IPS-18a (cell line): Measurements from ENCODE around the gene EXOC7.
"Not testable (repeated sequence)": the region's sequence is repeated elsewhere in the genome, so short reads cannot be mapped to it uniquely, and the experiment has no call there.

ENCODE experiments used
- H3K27ac ChIP-seq: one replicate; pipeline ENCODE4 v1.5.1; 2013; ENCODE audit warnings: low read length
- H3K27me3 ChIP-seq: one replicate; pipeline ENCODE4 v1.6.1; 2013; ENCODE audit warnings: mild to moderate bottlenecking, low read length; ENCODE audit not compliant: control insufficient read depth, insufficient read depth
- H3K36me3 ChIP-seq: one replicate; pipeline ENCODE4 v1.6.1; 2013; ENCODE audit warnings: low read depth, low read length; ENCODE audit not compliant: control insufficient read depth
- H3K4me1 ChIP-seq: one replicate; pipeline ENCODE4 v1.6.1; 2013; ENCODE audit warnings: low read depth, low read length; ENCODE audit not compliant: control insufficient read depth
- H3K4me3 ChIP-seq: one replicate; pipeline ENCODE4 v1.5.1; 2013; ENCODE audit warnings: low read length
- H3K9ac ChIP-seq: one replicate; pipeline ENCODE4 v1.6.1; 2013; ENCODE audit warnings: mild to moderate bottlenecking, low read length, moderate library complexity
- H3K9me3 ChIP-seq: one replicate; pipeline ENCODE4 v1.6.1; 2013; ENCODE audit warnings: low read depth, low read length; ENCODE audit not compliant: control insufficient read depth

The EXOC7 gene

DNA sequence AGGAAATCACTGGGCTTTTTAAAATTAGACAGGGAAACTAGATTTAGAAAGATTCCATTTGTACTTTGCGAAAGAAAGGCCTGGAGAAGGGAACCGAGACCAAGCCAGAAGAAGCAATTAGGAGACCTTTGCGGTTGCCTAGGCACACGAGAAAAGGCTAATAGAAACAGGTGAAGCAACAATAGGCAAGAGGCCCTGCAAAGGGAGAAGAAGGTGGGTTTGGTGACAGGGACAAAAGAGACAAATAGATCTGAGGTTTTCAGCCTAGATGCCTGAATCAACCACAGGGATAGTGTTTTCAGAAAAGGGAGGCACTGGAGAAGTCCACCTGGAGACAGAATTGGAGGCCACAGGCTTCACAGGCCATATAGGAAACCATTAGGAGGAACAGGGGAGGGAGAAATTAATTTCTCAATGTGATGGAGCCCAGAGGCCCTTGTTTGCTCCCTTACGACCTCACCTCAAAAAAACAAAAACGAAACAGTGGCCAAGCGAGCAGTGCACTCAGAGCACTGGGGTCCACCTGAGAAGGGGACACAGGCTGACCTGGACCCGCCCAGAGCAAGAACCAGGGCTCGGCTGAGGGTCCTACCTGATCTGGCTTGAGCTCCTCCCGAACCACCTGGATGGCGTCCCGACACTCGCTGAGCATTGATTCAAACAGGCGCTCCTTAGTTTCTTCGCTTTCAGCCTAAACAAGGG, 53.6 kb downstream of the EXOC7 start:
- H3K27me3 ChIP-seq: no peaks in the 10 kb centered on the region
- no peaks in the 10 kb centered on the region for H3K4me1 ChIP-seq
- H3K27ac ChIP-seq: no peak overlapping the region
- peaks cover 61% of the 10 kb centered on the region for H3K36me3 ChIP-seq
- no peak overlapping the region for H3K9ac ChIP-seq
- no peaks in the 10 kb centered on the region for H3K9me3 ChIP-seq
- H3K4me3 ChIP-seq: no peak overlapping the region

DNA sequence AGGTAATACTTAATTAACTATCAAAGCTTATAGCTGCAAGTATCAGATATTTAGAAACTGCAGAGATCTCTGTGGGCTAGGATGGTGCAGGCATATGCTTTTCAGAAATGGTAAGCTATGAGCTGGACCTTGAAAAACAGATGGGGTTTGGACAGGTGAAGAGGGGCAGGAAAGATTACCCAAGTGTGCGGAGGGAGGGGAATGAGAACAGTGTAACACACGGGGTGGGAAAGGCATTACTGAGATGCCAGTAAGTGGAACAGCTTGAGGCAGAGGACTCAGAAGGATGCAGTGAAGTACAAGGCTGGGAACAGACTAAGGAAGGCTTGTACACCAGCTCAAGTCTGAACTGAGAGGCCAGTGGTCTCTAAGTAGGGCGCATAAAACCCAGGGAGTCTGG, 54.3 kb downstream of the EXOC7 start:
- no peaks in the 10 kb centered on the region for H3K9me3 ChIP-seq
- no peak overlapping the region for H3K27ac ChIP-seq
- no peak overlapping the region for H3K4me3 ChIP-seq
- H3K36me3 ChIP-seq: peaks cover 69% of the 10 kb centered on the region
- H3K27me3 ChIP-seq: no peaks in the 10 kb centered on the region
- H3K4me1 ChIP-seq: no peaks in the 10 kb centered on the region
- no peak overlapping the region for H3K9ac ChIP-seq

DNA sequence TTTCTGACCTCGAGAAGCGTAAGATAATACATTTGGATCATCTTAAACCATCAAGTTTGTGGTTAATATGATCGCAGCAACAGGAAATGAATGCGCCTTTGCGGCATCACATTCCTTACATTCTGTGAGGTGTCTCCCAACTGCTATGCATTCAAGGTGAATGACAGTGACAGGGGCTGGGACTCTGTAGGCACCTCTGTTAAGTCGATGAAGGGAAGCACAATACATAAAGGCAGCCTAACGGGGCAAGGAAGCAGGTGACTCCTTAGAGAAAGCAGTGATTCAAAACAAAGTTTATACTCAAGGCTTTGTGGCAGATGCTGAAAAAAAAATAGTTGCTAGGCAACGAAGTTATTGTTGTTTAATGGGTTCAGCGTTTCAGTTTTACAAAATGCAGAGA, 54.9 kb downstream of the EXOC7 start:
- no peaks in the 10 kb centered on the region for H3K4me1 ChIP-seq
- H3K27ac ChIP-seq: no peak overlapping the region
- no peaks in the 10 kb centered on the region for H3K9me3 ChIP-seq
- H3K36me3 ChIP-seq: peaks cover 69% of the 10 kb centered on the region
- no peak overlapping the region for H3K4me3 ChIP-seq
- H3K27me3 ChIP-seq: no peaks in the 10 kb centered on the region
- H3K9ac ChIP-seq: no peak overlapping the region

DNA sequence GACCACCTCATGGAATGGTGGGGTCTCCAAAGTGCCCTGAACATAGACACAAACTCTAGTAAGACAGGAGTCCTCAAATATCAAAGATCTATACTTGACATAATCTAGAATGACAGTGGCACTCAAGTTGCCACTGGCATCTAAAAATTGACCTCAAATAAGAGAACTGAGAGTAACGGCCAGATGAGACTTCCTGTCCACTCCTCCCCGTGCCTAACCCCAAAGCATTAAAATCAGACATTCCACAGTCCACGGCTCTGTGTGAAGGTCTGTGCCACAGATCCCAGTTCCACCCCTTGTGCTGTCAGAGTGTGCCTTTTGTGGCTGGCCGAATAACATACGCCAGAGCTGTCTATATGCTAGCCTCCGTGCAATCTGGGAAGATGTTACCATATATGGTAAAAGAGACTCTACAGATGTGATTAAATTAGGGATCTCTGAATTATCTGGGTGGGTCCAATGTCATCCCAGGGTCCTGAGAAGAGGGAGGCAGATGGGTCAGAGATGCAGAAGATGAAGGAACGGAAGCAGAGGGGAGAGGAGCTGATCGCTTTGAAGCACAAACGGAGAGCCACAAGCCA, 55.5 kb downstream of the EXOC7 start:
- Histone ChIP-seq H3K4me1 (no peaks in the 10 kb centered on the region), H3K4me3 (no peak overlapping the region), H3K27me3 (no peaks in the 10 kb centered on the region), H3K36me3 (peaks cover 71% of the 10 kb centered on the region), H3K9me3 (no peaks in the 10 kb centered on the region), H3K27ac (no peak overlapping the region), H3K9ac (no peak overlapping the region)

DNA sequence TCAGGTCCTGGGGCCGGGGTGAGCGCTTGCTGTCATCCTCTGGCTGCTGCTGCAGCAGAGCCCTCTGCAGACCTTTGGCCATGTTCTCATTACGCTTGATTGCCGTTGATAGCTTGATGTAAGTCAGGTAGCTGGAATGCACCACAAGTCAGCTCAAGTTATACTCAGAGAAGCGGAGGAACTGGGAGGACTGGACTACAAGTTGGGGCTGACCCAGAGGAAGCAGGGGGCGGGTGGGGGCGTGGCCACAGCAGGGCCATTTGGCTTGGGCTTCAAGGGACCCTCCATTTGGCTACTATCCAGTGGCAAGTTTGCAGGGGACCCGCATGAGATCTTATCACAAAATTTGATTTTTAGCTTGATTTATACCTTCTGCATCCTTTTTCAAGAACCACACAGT, 57.5 kb downstream of the EXOC7 start:
- H3K36me3 ChIP-seq: peaks cover 79% of the 10 kb centered on the region
- H3K27ac ChIP-seq: no peak overlapping the region
- no peaks in the 10 kb centered on the region for H3K9me3 ChIP-seq
- no peak overlapping the region for H3K4me3 ChIP-seq
- H3K27me3 ChIP-seq: no peaks in the 10 kb centered on the region
- H3K4me1 ChIP-seq: peaks cover 3% of the 10 kb centered on the region
- no peak overlapping the region for H3K9ac ChIP-seq

DNA sequence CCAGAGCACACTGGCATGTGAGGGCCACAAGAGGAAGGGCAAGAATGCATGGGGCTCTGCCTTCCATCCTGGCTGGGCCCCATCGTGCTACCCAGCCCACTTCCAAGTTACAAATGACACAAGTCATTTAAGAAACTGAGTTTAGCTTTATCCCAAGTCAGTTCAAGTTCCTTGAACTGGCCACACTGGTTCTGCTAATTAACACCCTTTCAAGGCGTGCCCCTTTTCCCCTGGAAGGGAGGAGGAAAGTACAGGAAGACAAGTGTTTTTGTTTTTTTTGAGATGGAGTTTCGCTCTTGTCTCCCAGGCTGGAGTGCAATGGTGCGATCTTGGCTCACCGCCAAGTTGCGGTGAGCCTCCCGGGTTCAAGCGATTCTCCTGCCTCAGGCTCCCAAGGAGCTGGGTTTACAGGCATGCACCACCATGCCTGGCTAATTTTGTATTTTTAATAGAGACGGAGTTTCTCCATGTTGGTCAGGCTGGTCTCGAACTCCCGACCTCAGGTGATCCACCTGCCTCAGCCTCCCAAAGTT, 59.0 kb downstream of the EXOC7 start:
- not testable (repeated sequence) for H3K9me3 ChIP-seq, H3K27ac ChIP-seq, H3K4me3 ChIP-seq, H3K27me3 ChIP-seq, H3K9ac ChIP-seq
- H3K4me1 ChIP-seq: peaks cover 10% of the 10 kb centered on the region
- peaks cover 80% of the 10 kb centered on the region for H3K36me3 ChIP-seq

DNA sequence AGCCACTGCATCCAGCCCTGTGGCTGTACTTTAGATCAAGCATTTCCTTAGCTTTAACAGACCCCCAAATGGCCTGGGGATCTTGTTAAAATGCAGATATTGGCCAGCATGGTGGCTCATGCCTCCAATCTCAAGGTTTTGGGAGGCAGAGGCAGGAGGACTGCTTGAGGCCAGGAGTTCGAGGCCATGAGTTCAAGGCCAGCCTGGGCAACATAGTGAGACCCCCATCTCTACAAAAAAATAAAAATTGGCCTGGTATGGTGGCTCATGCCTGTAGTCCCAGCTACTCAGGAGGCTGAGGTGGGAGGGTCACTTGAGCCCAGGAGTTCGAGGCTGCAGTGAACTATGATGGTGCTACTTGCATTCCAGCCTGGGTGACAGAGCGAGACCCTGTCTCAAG, 60.7 kb downstream of the EXOC7 start:
- H3K9me3 ChIP-seq, H3K27me3 ChIP-seq, H3K27ac ChIP-seq, H3K9ac ChIP-seq, H3K4me3 ChIP-seq: not testable (repeated sequence)
- peaks cover 10% of the 10 kb centered on the region for H3K4me1 ChIP-seq
- H3K36me3 ChIP-seq: peaks cover 78% of the 10 kb centered on the region

DNA sequence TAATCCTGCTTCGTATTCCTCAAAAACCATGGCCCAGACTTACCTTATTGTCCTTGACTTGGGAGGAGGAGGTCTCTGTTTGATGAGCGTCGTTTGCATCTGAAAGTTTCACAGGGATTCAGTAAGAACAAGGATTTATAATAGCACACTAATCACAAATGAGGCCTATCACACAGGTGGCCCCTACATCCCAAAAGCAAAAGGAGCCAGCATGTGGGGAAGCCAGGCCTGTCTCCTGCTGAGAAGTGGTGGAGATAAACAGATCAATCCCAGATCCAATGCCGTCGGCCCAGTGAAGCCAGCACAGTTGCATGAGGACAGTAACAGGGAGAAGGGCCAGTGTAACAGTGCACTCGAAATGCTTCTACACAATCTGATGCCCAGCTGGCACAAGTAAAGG, 63.2 kb downstream of the EXOC7 start:
- no peaks in the 10 kb centered on the region for H3K27me3 ChIP-seq
- H3K36me3 ChIP-seq: peaks cover 58% of the 10 kb centered on the region
- H3K27ac ChIP-seq: no peak overlapping the region
- no peaks in the 10 kb centered on the region for H3K9me3 ChIP-seq
- H3K4me1 ChIP-seq: peaks cover 17% of the 10 kb centered on the region
- H3K9ac ChIP-seq: no peak overlapping the region
- H3K4me3 ChIP-seq: no peak overlapping the region

DNA sequence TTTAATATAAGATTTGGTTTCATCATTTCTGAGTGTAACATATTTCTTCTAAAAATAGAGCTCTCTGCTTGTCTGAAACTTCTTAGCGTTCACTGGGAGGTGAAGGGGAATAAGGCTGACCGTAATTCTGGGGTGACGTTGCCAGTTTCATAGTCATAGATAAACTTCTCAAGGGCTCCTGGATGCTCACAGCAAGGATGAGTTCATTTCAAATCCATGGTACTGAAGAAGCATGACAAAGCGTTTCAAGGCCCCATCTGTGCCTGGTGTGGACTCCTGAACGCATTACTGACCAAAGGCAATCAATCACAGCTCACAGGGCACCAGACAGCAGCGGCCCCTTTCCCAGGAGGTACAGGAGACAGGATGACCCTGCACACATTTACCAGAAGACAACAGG, 64.5 kb downstream of the EXOC7 start:
- peaks cover 17% of the 10 kb centered on the region for H3K4me1 ChIP-seq
- H3K36me3 ChIP-seq: peaks cover 46% of the 10 kb centered on the region
- no peaks in the 10 kb centered on the region for H3K9me3 ChIP-seq
- H3K27me3 ChIP-seq: no peaks in the 10 kb centered on the region
- H3K9ac ChIP-seq: no peak overlapping the region
- no peak overlapping the region for H3K27ac ChIP-seq
- H3K4me3 ChIP-seq: no peak overlapping the region

DNA sequence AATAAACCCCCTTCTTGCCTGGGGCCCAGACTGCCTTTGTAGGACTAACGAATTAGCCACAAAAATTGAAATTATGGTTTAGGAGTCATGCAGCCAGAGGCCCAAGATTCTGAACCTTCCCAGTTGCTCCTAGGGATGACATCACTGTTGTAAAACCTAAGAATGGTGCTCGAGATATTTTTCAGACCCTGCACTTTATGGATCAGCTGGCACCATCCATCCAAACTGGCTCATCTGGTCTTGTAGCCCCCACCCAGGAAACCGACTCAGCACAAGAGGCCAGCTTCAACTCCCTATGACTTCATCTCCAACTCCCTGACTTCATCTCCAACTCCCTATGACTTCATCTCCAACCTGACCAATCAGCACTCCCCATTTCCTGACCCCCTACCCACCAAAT, 65.5 kb downstream of the EXOC7 start:
- Histone ChIP-seq H3K27ac (no peak overlapping the region), H3K27me3 (no peaks in the 10 kb centered on the region), H3K4me1 (peaks cover 17% of the 10 kb centered on the region), H3K36me3 (peaks cover 35% of the 10 kb centered on the region), H3K9ac (no peak overlapping the region), H3K4me3 (no peak overlapping the region), H3K9me3 (no peaks in the 10 kb centered on the region)

DNA sequence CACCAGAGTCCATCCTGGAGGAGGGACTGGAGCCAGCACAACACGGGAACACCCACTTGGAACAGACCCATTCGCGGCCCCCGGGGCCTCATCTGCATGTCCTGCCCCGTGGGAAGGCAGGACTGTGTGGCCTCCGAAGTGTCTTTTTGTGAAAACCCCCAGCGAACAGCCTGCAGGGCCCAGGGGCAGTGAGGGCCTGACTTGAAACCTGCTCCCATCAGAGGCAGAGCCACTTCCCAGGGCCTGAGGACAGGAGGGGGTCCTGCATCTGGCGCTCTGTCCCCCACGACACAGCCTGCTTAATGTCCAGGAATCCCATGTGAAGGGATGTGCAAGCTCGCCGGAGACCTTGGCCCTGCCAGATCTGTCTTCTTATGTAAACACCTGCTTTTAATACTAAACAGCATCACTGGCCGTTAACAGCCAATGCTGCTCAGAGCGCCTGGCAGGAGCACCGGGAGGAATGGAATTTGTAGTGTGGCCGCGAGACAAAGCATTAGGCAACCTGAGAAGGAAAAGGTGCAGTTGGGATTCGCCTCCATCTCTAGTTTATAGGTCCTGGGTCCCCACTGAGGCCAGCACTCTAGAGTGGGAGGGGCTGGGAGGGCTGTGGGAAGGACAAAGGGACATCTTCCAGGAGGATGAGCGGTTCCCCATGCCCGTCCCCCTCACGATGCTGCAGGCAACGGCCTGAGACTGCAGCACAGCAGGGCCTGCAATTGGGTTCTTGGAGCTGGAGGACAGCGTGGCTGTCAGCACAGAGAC, 66.9 kb downstream of the EXOC7 start:
- Histone ChIP-seq H3K4me1 (peaks cover 17% of the 10 kb centered on the region), H3K9me3 (no peaks in the 10 kb centered on the region), H3K27ac (no peak overlapping the region), H3K4me3 (no peak overlapping the region), H3K36me3 (peaks cover 29% of the 10 kb centered on the region), H3K27me3 (no peaks in the 10 kb centered on the region), H3K9ac (no peak overlapping the region)
